Caki2 (cell line): ENCODE measurements around the gene ORC6. TPM values are rescaled to one million over a fixed set of nuclear protein-coding genes. Genes with fewer than 3 reads are reported as not detected.

Experiments used
- total RNA-seq: library from RNA; depleted of rRNA; stranded (reverse); fragments of >200 nt; shearing (Covaris generic); gene quantifications from 2 replicates; pipeline ENCODE4 v1.2.3, GENCODE V29; 2014; ENCODE audit warnings: low replicate concordance; rRNA removed

ORC6 gene
- total RNA-seq, 1 experiment from 2014 or later: 19.6 TPM

Other genes starting within 250 kb of the ORC6 start
- 10.3 and 11.9 TPM in 2 replicates for gene SHCBP1, start 68.3 kb upstream of the ORC6 start, total RNA-seq
- gene VPS35, start 481 bp upstream of the ORC6 start, total RNA-seq: 73.5 and 80.3 TPM in 2 replicates
- 0.06 TPM in 1 of 2 replicates, not detected in the other for gene MYLK3, start 58.7 kb downstream of the ORC6 start, total RNA-seq
- gene C16orf87, start 141.5 kb downstream of the ORC6 start, total RNA-seq: 5.2 and 9.4 TPM in 2 replicates
- 19.8 and 28.5 TPM in 2 replicates for gene GPT2, start 194.7 kb downstream of the ORC6 start, total RNA-seq